OCI-LY3 (cell line): ENCODE data around the gene VDAC1.

Experiments used
- EZH2phosphoT487 ChIP-seq: fragments of 200-600 bp; shearing (Covaris generic); IDR thresholded peaks from 2 replicates; pipeline ENCODE4 v1.6.1; 2018; ENCODE audit warnings: antibody characterized with exemption, mixed run types, low read depth
- TF ChIP-seq, protein P1 (sequence below): fragments of 200-600, 300-600 bp; sonication (generic); IDR thresholded peaks from 2 replicates; pipeline ENCODE4 v1.5.1; 2014; ENCODE audit warnings: antibody characterized with exemption, low read length, low read depth

- TF ChIP-seq, protein P1, sequence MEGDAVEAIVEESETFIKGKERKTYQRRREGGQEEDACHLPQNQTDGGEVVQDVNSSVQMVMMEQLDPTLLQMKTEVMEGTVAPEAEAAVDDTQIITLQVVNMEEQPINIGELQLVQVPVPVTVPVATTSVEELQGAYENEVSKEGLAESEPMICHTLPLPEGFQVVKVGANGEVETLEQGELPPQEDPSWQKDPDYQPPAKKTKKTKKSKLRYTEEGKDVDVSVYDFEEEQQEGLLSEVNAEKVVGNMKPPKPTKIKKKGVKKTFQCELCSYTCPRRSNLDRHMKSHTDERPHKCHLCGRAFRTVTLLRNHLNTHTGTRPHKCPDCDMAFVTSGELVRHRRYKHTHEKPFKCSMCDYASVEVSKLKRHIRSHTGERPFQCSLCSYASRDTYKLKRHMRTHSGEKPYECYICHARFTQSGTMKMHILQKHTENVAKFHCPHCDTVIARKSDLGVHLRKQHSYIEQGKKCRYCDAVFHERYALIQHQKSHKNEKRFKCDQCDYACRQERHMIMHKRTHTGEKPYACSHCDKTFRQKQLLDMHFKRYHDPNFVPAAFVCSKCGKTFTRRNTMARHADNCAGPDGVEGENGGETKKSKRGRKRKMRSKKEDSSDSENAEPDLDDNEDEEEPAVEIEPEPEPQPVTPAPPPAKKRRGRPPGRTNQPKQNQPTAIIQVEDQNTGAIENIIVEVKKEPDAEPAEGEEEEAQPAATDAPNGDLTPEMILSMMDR, result no peak
- TF ChIP-seq EZH2phosphoT487, result no peak
Observed at GRCh38 chr5:134018986-134019316, 14.2 kb upstream of the VDAC1 start.
